ENCODE results near the gene NTSR1.

- TF ChIP-seq CTCF (IDR thresholded peaks at IDR 0.05) (no peak), POLR2A (IDR thresholded peaks at IDR 0.05) (no peak)
Measured at GRCh38 chr20:62689861-62690260, 18.8 kb upstream of the NTSR1 start.

Measured in Peyer's patch (tissue), 4 donors.